Erythroblast (primary cell): ENCODE measurements around the gene FZR1.

Experiments
- GATA1 ChIP-seq: IDR thresholded peaks from 2 replicates; pipeline ENCODE4 v1.6.1; 2011; ENCODE audit warnings: low read depth, mild to moderate bottlenecking, control low read depth, low read length, moderate library complexity
- POLR2A ChIP-seq: IDR thresholded peaks from 2 replicates; pipeline ENCODE4 v1.6.1; 2011; ENCODE audit warnings: mild to moderate bottlenecking, low read length

DNA sequence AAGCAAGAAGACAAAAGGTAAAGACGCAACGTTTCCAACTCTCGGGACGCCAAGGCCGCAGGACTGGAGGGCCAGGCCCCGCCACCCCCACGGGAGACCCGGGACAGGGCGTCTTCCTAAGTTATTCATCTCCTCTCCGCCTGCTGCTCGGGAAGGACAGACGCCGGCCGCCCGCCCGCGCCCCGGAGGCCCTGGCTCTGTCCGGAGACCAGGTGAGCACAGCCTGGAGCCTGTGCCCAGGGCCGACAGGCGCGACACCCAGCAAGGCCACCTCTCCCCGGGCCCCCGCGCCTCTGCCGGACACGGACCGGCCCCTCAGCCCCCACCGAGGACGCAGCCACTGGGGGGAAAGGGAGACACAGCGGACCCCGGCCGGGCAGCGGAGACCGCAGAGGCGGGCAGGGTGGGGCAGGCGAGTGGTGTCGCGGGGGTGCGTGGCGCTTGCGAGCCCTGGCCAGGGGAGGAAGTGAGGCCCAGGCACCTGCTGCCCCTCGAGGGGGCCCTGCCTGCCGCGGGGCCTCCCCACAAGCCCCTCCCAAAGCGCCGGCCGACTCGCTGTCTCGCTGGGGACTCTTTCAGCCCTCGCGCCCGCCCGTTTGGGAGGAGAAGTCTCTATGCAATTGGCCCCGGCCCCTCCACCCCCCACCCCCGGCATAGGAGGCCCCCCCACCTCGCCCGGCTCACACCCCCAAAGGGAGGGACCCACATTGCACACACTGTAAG, 43.0 kb upstream of the FZR1 start:
- no peak for TF ChIP-seq POLR2A
- TF ChIP-seq GATA1, result no peak
